ENCODE data around the gene LCN10.
A peak's percentile ranks its signal among the peaks of the same experiment; 100 is the strongest.
"Not testable (repeated sequence)": the region's sequence is repeated elsewhere in the genome, so short reads cannot be mapped to it uniquely, and the experiment has no call there.

LCN10 gene

GRCh38 chr9:136784249-136784996, 41.7 kb upstream of the LCN10 start:
- no peak overlapping the region for H3K9ac ChIP-seq (ENCODE audit: low read depth, low read length)
- no peaks in the 10 kb centered on the region for H3K9me3 ChIP-seq (ENCODE audit: insufficient read depth, low read depth, low read length)
- H3K27me3 ChIP-seq (ENCODE audit: insufficient read depth, low read length) = no peaks in the 10 kb centered on the region
- no peak overlapping the region for H3K4me3 ChIP-seq (ENCODE audit: low read length)
- H3K4me1 ChIP-seq (ENCODE audit: insufficient read depth, low read length) = no peaks in the 10 kb centered on the region
- H3K27ac ChIP-seq (ENCODE audit: low read length) = no peak overlapping the region
- no peaks in the 10 kb centered on the region for H3K36me3 ChIP-seq (ENCODE audit: insufficient read depth, low read depth, low read length)

- Histone ChIP-seq H3K9me3 (ENCODE audit: insufficient read depth, low read depth, low read length) (no peaks in the 10 kb centered on the region), H3K27me3 (ENCODE audit: insufficient read depth, low read length) (peaks cover 16% of the 10 kb centered on the region), H3K36me3 (ENCODE audit: insufficient read depth, low read depth, low read length) (no peaks in the 10 kb centered on the region), H3K4me1 (ENCODE audit: insufficient read depth, low read length) (no peaks in the 10 kb centered on the region), H3K4me3 (ENCODE audit: low read length) (no peak overlapping the region), H3K9ac (ENCODE audit: low read depth, low read length) (no peak overlapping the region), H3K27ac (ENCODE audit: low read length) (no peak overlapping the region)
Measured at GRCh38 chr9:136782452-136782851, 39.7 kb upstream of the LCN10 start.

DNA sequence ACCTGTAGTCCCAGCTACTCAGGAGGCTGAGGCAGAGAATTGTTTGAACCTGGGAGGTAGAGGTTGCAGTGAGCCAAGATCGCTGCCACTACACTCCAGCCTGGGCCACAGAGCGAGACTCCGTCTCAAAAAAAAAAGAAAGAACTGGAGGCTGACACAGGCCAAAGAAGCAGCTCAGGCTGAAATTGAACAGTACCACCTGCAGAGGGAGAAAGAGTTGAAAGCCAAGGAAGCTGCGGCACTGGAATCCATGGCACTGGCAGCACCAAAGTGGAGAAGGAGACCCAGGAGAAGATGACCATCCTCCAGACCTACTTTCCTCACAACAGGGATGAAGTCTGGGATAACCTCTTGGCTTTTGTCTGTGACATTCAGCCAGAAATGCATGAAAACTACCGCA, 37.1 kb upstream of the LCN10 start:
- H3K9ac ChIP-seq (ENCODE audit: low read depth, low read length) = no peak overlapping the region
- no peaks in the 10 kb centered on the region for H3K36me3 ChIP-seq (ENCODE audit: insufficient read depth, low read depth, low read length)
- no peak overlapping the region for H3K27ac ChIP-seq (ENCODE audit: low read length)
- H3K4me3 ChIP-seq (ENCODE audit: low read length) = no peak overlapping the region
- H3K4me1 ChIP-seq (ENCODE audit: insufficient read depth, low read length) = no peaks in the 10 kb centered on the region
- no peaks in the 10 kb centered on the region for H3K9me3 ChIP-seq (ENCODE audit: insufficient read depth, low read depth, low read length)
- H3K27me3 ChIP-seq (ENCODE audit: insufficient read depth, low read length) = peaks cover 20% of the 10 kb centered on the region

GRCh38 chr9:136777359-136777758, 34.6 kb upstream of the LCN10 start:
- H3K27me3 ChIP-seq (ENCODE audit: insufficient read depth, low read length) = peaks cover 20% of the 10 kb centered on the region
- H3K4me3 ChIP-seq (ENCODE audit: low read length) = no peak overlapping the region
- H3K9me3 ChIP-seq (ENCODE audit: insufficient read depth, low read depth, low read length) = peaks cover 6% of the 10 kb centered on the region; the same call in 1 of the 2 replicates
- H3K4me1 ChIP-seq (ENCODE audit: insufficient read depth, low read length) = no peaks in the 10 kb centered on the region
- no peak overlapping the region for H3K9ac ChIP-seq (ENCODE audit: low read depth, low read length)
- H3K27ac ChIP-seq (ENCODE audit: low read length) = no peak overlapping the region
- no peaks in the 10 kb centered on the region for H3K36me3 ChIP-seq (ENCODE audit: insufficient read depth, low read depth, low read length)

DNA sequence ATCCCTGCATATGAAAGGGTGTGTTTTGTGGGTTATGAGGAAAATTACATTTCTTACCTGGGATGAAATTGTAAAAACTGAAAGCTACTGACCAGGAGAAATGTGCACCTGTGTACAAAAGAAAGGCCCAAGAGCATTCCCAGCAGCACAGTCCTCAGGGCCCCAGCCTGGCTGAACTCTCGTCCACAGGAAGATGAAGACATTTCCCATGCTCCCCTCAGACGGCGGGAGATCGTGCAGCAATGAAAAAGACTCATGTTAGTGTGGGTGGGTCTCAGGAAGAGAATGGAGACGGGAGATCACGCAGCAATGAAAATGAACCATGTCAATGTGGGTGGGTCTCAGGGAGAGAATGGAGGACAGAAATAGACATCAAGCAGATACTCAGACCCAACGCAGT, 34.2 kb upstream of the LCN10 start:
- peaks cover 6% of the 10 kb centered on the region; the same call in 1 of the 2 replicates for H3K9me3 ChIP-seq (ENCODE audit: insufficient read depth, low read depth, low read length)
- no peak overlapping the region for H3K27ac ChIP-seq (ENCODE audit: low read length)
- no peaks in the 10 kb centered on the region for H3K36me3 ChIP-seq (ENCODE audit: insufficient read depth, low read depth, low read length)
- H3K27me3 ChIP-seq (ENCODE audit: insufficient read depth, low read length) = peaks cover 20% of the 10 kb centered on the region
- H3K9ac ChIP-seq (ENCODE audit: low read depth, low read length) = no peak overlapping the region
- H3K4me3 ChIP-seq (ENCODE audit: low read length) = no peak overlapping the region
- H3K4me1 ChIP-seq (ENCODE audit: insufficient read depth, low read length) = no peaks in the 10 kb centered on the region

- Histone ChIP-seq H3K27ac (ENCODE audit: low read length) (no peak overlapping the region), H3K27me3 (ENCODE audit: insufficient read depth, low read length) (peaks cover 20% of the 10 kb centered on the region), H3K9ac (ENCODE audit: low read depth, low read length) (no peak overlapping the region), H3K36me3 (ENCODE audit: insufficient read depth, low read depth, low read length) (no peaks in the 10 kb centered on the region), H3K9me3 (ENCODE audit: insufficient read depth, low read depth, low read length) (peaks cover 6% of the 10 kb centered on the region; the same call in 1 of the 2 replicates), H3K4me3 (ENCODE audit: low read length) (no peak overlapping the region), H3K4me1 (ENCODE audit: insufficient read depth, low read length) (no peaks in the 10 kb centered on the region)
Measured at GRCh38 chr9:136775191-136775590, 32.5 kb upstream of the LCN10 start.

- no peak overlapping the region for H3K27ac ChIP-seq (ENCODE audit: low read length)
Measured at GRCh38 chr9:136774416-136775045, 31.8 kb upstream of the LCN10 start.

GRCh38 chr9:136773386-136774044, 30.8 kb upstream of the LCN10 start:
- peaks cover 13% of the 10 kb centered on the region for H3K27me3 ChIP-seq (ENCODE audit: insufficient read depth, low read length)
- no peaks in the 10 kb centered on the region for H3K4me1 ChIP-seq (ENCODE audit: insufficient read depth, low read length)
- H3K9me3 ChIP-seq (ENCODE audit: insufficient read depth, low read depth, low read length) = peaks cover 6% of the 10 kb centered on the region; the same call in 1 of the 2 replicates
- no peak overlapping the region for H3K27ac ChIP-seq (ENCODE audit: low read length)
- no peaks in the 10 kb centered on the region for H3K36me3 ChIP-seq (ENCODE audit: insufficient read depth, low read depth, low read length)
- no peak overlapping the region for H3K9ac ChIP-seq (ENCODE audit: low read depth, low read length)
- H3K4me3 ChIP-seq (ENCODE audit: low read length) = no peak overlapping the region

More at GRCh38 chr9:136774416-136775045, 31.8 kb upstream of the LCN10 start:
- peaks cover 6% of the 10 kb centered on the region; the same call in 1 of the 2 replicates for H3K9me3 ChIP-seq (ENCODE audit: insufficient read depth, low read depth, low read length)
- H3K4me1 ChIP-seq (ENCODE audit: insufficient read depth, low read length) = no peaks in the 10 kb centered on the region
- H3K4me3 ChIP-seq (ENCODE audit: low read length) = no peak overlapping the region
- H3K9ac ChIP-seq (ENCODE audit: low read depth, low read length) = no peak overlapping the region
- peaks cover 20% of the 10 kb centered on the region for H3K27me3 ChIP-seq (ENCODE audit: insufficient read depth, low read length)
- H3K36me3 ChIP-seq (ENCODE audit: insufficient read depth, low read depth, low read length) = no peaks in the 10 kb centered on the region

- H3K27ac ChIP-seq (ENCODE audit: low read length) = no peak overlapping the region
Measured at GRCh38 chr9:136771907-136772415, 29.2 kb upstream of the LCN10 start.

DNA sequence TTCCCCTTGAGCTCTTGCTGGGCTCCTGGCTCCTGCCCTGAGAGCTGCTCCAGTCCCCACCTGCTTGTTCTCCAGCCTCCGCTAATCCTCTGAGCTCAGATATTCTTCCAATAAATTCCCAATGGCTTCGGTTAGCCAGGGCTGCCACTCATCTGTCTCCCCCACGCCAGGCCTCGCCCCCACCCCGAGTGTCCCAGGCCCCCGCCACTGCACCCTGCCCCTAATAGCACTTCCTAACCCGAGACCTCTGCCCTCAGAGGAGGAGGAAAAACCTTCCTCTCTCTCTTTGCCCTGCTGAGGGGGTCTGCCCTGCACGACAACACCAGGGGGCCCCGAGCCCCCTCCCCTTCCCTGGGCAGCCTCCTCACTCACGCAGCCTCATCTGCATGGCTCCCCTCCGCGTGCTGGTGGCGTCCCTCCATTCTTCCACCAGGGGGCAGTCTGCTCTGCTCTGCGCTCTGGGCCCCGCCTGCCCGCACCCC, 27.0 kb upstream of the LCN10 start:
- H3K27ac ChIP-seq (ENCODE audit: low read length) = no peak overlapping the region
- H3K4me3 ChIP-seq (ENCODE audit: low read length) = peak overlapping the region; percentile 46; the same call in 1 of the 2 replicates
- peaks cover 11% of the 10 kb centered on the region for H3K27me3 ChIP-seq (ENCODE audit: insufficient read depth, low read length)
- no peaks in the 10 kb centered on the region for H3K36me3 ChIP-seq (ENCODE audit: insufficient read depth, low read depth, low read length)
- H3K4me1 ChIP-seq (ENCODE audit: insufficient read depth, low read length) = no peaks in the 10 kb centered on the region
- peaks cover 6% of the 10 kb centered on the region; the same call in 1 of the 2 replicates for H3K9me3 ChIP-seq (ENCODE audit: insufficient read depth, low read depth, low read length)
- H3K9ac ChIP-seq (ENCODE audit: low read depth, low read length) = no peak overlapping the region

More at GRCh38 chr9:136771907-136772415, 29.2 kb upstream of the LCN10 start:
- Histone ChIP-seq H3K9me3 (ENCODE audit: insufficient read depth, low read depth, low read length) (peaks cover 6% of the 10 kb centered on the region; the same call in 1 of the 2 replicates), H3K9ac (ENCODE audit: low read depth, low read length) (no peak overlapping the region), H3K36me3 (ENCODE audit: insufficient read depth, low read depth, low read length) (no peaks in the 10 kb centered on the region), H3K27me3 (ENCODE audit: insufficient read depth, low read length) (peaks cover 9% of the 10 kb centered on the region), H3K4me1 (ENCODE audit: insufficient read depth, low read length) (no peaks in the 10 kb centered on the region), H3K4me3 (ENCODE audit: low read length) (no peak overlapping the region)

DNA sequence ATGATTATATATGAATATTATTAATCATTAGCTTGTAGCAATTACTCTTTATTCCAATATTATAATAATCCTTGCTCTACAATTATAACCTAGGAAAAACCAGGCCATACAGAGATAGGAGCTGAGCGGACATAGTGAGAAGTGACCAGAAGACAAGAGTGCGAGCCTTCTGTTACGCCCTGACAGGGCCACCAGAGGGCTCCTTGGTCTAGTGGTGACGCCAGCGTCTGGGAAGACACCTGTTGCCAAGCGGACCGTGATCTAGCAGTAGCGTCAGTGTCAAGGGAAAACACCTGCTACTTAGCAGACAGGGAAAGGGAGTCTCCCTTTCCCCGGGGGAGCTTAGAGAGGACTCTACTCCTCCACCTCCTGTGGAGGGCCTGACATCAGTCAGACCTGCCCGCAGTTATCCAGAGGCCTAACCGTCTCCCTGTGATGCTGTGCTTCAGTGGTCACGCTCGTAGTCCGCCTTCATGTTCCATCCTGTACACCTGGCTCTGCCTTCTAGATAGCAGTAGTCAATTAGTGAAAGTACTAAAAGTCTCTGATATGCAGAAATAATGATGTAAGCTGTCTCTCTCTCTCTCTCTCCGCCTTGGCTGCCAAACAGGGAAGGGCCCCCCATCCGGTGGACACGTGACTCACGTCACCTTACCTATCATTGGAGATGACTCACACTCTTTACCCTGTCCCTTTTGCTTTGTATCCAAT, 23.8 kb upstream of the LCN10 start:
- not testable (repeated sequence) for H3K9ac ChIP-seq (ENCODE audit: low read depth, low read length); H3K4me3 ChIP-seq (ENCODE audit: low read length); H3K4me1 ChIP-seq (ENCODE audit: insufficient read depth, low read length); H3K36me3 ChIP-seq (ENCODE audit: insufficient read depth, low read depth, low read length); H3K27ac ChIP-seq (ENCODE audit: low read length); H3K9me3 ChIP-seq (ENCODE audit: insufficient read depth, low read depth, low read length)
- peaks cover 11% of the 10 kb centered on the region for H3K27me3 ChIP-seq (ENCODE audit: insufficient read depth, low read length)

Data from iPS-20b (cell line).